HG03439 (cell line): ENCODE data around the gene NEK5.
A peak's percentile ranks its signal among the peaks of the same experiment; 100 is the strongest.
"Not testable (repeated sequence)": the region's sequence is repeated elsewhere in the genome, so short reads cannot be mapped to it uniquely, and the experiment has no call there.

ENCODE experiments used
- ATAC-seq: cut with Tn5 transposase; IDR thresholded peaks from one replicate; pipeline ENCODE4 v1.9.1; 2021; ENCODE audit warnings: mild to moderate bottlenecking, moderate library complexity; ENCODE audit not compliant: unreplicated experiment

NEK5 gene

DNA sequence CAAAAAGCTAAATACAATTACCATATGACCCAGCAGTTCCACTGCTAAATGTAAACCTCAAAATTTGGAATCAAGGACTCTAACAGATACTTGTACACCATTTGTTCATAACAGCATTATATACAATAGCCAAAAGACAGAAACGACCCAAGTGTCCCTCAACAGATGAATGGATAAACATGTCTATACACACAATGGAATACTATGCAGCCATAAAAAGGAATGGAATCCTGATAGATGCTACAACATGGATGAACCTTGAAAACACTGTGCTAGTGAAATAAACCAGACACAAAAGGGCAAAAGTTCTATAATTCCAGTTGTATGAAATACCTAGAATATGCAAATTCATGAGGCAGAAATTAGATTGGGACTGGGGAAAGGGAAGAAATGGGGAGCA lies 18.4 kb upstream of the NEK5 start:
- ATAC-seq, result no peak

DNA sequence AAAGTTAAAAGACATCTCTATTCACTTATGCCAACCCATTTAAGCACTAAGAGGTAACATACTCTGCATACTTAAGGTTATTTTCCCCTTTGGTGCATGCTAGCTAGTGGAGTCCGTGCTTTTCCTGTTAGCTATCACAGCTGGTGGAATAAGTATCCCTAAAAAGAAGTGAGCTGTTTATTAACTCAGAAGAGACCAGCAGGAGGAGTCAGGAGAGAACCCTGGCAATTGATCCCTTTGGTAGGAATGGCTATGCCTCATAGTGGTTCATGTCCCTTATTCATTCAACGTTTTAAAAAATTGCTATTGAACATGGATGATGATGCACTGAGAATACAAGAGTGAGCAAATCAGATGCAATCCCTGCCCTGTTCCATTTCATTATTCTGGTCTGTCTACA lies 12.4 kb upstream of the NEK5 start:
- ATAC-seq, result no peak

DNA sequence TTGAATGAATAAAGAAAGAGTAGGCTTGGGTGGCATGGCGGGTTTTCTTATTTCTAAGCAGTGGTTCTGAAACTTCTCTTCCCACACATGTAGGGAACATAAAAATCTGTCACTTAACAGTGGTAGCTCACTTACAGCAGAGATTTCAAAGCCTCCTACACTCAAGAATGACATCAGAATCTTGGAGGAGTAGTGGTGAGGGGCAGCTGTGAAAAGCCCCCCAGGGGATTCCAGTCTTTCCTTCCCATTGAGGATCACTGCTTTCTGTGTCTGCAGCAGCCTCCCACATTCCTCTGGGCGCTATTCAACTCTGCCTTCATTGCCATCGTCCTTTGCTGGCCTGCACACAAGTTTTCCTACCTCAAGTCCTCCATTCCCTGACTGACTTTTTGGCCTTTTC lies 8.6 kb upstream of the NEK5 start:
- ATAC-seq, result no peak

DNA sequence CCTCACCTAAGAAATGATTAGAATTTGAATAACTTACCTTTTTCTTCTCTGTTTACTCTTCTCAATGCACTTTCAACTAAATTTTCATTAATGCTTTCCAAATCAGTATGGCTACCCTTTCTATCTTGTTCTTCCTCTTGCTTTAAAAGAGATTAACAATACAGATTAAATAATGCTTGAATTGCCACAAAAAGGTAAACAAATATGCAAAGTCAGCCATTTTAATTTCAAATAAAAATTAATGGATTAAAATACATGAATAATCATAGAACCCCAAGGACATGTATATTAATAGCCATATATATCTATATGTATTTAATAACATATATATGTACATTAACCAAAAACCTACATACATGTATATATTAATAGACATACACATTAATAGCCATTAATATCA lies 7.9 kb upstream of the NEK5 start:
- ATAC-seq, result no peak

DNA sequence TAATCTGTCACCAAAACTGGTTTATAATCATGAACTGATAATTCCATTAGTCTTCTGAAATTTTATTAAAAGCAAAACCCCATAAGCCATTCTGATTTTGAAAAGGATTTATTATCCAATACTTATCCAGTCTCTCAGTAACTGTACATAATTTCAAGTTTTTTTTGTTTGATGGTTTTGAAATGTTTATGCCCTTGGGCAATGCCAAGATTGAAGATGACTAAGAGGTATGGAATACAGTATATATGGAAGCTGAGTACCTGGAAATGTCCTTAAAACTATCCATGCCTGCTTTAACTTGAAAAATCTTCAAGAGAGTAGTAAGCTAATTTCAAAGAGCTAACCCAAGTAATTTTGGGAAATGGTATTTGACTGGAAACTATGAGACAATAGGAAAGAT lies 1.8 kb upstream of the NEK5 start:
- ATAC-seq, result no peak

DNA sequence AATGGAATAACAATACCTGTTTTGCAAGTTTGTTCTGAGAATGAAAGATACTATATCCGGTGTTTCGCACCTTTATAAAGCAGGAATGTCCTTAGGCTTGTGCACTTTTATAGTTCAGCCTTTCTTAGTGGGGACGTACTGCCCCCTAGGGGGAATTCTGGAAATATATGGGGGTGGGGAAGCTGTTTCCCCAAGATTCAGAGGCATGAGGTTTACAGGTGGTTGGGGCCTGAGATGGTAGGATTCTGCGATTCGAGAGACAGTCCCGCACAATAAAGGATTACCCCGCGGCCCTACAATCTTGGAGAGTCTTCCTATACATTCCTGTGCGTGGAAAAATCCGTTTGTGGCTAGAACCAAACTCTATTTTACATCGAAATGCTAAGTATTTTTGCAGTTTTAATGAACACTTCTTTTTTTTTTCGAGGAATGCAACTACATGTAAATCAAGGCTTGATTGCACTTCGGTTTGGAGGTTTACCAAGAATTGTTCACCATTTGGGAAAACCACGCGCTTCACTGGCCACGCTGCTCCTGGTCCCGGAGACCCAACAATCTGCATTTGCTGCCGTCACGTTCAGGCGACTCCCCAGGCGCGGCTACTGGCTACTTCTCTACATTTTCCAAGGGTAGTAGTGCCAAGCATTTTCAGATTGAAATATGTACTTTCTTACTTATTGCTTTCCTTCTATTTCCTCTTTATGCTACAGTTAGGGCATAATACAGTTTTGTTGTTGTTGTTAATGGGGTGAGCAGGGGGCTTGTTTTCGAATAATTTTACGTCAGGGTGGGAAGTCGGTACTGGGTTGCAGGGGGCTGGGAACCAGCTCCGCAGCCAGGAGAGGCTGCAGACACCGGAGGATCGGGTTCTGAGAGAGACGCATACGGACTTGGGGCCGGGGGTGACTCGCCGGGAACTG lies 830 bp downstream of the NEK5 start:
- ATAC-seq, result peak; percentile 64

DNA sequence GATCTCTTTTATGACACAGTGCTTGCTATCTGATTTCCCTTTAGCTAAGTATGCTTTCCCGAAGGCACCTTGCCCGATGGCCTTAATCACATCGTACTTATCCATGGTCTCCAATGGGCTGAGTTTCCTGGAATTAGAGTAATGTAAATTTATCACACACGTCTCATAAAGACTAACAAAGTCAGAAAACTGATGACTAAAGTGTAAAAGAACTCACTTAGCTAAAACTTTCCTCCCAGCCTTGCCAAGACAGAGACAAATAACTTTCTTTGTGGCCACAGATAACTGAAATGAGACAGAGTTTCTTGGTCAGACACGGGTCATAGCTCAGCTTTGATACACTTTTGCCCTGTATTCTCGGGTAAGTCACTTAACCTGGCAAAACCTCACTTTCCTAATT lies 1.5 kb downstream of the NEK5 start:
- ATAC-seq, result peak; percentile 19

DNA sequence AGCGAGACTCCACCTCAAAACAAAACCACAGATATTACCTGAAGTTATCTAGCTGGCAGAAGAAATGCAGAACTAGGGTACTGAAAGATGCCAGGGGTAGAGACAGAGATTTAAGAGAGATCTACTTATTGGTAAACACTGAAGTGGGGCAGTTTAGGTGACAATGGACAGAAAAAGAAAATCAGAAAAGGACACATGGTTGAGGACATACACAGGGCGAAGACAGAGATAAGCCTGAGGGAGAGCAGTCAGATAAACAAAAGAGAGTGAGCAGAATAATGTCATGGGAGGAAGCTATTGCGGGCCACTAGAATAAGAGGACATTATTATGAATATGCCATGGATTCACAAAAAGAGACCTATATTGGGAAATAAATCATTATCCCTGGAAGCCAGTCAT lies 3.3 kb downstream of the NEK5 start:
- no peak for ATAC-seq

DNA sequence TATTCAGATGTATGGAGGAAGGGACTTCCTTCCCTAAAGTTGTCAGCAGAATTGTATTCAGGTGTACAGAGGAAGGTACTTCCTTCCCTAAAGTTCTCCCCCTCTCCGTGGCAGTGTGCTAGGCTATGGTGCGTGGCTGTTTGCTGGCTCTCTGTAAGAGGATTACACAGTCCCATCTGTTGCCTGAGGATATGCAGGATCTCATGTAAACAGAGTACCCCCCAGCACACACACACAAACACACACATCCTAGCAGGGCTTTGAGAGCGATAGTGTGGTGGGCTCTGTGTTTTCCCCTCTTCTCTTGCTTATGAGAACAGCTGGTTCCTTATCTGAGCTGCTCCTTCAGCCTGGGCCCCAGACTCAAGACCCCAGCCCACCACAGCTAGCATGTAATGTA lies 10.3 kb downstream of the NEK5 start:
- ATAC-seq, result no peak

DNA sequence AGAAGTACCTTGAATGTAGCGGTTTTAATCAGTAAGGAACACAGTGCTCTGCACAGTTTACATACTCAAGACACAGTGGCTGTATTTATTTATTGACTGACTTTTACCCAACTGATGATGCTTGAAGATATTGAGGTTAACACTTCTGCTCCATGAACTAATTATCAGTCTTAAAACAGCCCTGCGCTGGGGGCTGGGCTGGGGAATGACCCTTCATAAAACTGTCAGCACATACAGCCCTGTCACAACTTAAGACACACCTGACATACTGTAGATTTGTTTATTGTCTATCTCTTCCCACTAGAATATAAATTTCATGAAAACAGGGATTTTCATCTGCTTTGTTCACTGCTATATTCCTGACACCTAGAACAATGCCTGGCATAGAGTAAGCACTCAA lies 10.8 kb downstream of the NEK5 start:
- no peak for ATAC-seq

DNA sequence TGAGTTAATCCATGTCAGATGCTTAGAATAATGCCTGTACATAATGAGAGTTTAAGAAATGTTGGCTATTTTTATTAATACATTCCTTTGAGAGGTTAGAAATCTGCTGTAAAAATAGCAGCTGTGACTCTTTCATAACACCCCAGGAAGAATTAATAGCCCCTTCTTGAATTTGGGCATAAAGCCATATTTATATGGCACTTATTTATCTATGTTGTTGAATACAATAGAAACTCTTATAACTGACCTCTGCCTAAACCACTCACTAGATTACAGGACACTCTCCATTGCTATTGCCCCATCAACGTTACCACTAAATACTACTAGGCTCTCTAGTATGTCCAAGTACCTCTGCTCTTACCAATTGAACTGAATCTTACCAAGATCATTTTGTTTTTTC lies 16.3 kb downstream of the NEK5 start:
- ATAC-seq, result no peak

DNA sequence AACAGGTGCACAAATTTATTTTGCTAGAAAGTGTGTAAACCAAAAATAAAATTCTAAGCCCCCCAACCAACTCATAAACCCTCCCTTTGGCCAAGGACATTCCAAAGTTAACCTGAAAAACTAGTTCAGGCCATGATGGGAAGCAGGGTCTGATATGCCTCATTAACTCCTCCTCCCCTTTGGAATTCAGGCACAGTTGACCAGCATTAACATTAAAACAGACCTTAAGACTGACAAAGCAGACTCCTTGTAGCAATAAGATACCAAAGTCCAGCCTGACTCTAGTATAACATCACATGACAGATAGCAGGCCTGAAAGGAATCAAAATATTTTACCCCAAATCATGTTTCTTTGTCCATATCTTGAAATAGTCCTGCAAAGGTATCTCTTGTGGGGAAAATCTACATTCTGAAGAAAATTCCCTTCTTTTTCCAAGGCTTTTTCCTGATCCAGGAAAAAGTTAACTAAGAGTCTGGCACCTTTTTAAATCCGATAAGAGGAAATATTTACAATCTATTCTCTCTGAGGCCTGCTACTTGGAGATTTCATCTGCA lies 19.7 kb downstream of the NEK5 start:
- no peak for ATAC-seq

DNA sequence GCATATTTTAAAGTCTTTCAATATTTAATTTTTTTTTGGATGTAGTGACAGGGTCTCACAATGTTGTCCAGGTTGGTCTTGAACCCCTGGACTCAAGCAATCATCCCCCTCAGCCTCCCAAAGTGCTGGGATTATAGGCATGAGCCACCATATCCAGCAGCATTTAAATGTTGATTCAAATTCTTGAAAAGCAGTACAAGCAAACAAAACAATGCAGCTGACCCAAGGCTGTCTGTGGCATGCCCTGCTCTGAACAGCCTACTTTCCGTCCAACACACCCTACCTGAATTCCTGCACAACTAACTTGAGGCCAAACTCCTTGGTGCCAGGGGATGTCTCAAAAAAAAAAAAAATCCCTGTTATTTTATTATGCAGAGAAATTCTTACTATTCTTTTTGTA lies 23.0 kb downstream of the NEK5 start:
- ATAC-seq, result no peak

DNA sequence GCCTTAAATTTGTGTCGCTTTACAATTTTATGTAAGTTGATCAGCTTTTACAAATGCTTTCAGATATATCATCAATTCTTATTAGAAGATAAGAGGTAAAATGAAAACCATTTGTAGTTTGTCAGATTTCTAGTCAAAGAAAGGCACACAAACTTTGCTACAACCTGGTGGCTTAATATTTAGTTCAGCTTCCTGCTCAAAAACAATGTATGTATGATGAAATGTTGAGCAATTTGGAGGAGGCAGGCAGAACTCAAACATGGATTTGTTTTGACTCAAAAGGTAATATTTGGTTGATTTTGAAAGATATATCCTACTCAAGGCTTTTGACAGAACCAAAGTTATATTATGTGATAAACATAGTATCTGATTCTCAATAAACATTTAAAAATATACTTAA lies 24.2 kb downstream of the NEK5 start:
- ATAC-seq, result no peak

DNA sequence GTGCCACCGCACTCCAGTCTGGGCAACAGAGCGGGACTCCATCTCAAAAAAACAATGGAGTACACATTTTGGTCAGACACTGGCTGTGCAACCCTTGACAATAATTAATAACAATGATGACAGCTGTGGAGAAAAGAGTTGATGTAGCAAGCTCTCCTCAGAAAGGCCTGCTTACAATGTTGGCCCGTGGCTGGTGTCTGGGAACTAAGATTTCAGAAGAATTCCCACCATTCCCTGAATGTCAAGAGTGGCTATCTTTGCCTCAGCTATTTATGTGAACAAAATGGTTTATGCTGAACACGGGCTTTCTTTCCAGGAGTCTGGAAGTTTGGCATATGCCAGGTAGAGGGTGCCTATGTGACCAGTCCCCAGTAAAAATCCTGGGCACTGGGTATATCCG lies 25.5 kb downstream of the NEK5 start:
- ATAC-seq, result no peak

DNA sequence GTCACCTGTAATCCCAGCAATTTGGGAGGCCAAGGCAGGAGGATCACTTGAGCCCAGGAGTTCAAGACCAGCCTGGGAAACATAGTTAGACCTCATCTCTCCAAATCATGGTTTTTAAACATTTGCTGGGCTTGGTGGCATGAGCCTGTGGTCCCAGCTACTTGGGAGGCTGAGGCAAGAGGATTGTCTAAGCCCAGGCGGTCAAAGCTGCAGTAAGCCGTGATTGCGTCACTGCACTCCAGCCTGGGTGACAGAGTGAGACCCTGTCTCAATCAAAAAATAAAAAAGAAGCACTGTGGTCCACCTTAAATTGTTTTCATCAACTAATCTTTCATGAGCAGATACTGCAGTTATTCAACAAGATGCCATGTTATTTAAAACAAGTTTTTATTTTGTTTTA lies 26.4 kb downstream of the NEK5 start:
- not testable (repeated sequence) for ATAC-seq

DNA sequence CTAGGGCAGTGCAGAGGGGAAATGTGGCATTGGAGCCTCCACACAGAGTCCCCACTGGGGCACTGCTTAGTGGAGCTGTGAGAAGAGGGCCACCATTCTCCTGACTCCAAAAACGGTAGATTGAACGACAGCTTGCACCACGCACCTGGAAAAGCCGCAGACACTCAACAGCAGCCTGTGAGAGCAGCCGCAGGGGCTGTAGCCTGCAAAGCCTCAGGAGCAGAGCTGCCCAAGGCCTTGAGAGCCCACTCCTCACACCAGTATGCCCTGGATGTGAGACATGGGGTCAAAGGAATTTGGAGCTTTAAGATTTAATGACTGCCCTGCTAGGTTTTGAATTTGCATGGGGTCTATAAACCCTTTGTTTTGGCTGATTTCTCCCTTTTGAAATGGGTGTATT lies 31.7 kb downstream of the NEK5 start:
- no peak for ATAC-seq

DNA sequence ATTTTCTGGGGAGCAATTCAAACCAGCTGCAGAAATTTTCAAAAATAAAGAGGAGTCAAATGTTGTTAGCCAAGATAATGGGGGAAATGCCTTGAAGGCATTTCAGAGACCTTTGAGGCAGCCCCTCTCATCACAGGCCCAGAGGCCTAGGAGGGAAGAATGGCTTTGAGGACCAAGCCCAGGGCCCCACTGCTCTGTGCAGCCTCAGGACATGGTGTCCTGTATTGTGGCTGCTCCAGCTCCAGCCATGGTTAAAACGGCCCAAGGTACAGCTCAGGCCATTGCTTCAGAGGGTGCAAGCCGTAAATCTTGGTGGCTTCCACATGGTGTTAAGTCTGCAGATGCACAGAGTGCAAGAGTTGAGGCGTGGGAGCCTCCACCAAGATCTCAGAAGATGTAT lies 32.1 kb downstream of the NEK5 start:
- no peak for ATAC-seq

DNA sequence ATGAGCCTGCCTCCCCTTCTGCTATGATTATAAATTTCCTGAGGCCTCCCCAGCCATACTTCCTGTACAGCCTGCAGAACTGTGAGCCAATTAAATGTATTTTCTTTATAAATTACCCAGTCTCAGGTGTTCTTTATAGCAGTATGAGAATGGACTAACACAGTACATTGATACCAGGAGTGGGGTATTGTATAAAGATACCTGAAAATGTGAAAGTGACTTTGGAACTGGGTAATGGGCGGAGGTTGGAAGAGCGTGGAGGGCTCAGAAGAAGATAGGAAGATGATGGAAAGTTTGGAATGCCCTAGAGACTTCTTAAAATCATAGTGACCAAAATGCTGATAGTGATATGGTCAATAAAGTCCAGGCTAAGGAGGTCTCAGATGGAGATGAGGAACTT lies 32.8 kb downstream of the NEK5 start:
- ATAC-seq, result no peak

DNA sequence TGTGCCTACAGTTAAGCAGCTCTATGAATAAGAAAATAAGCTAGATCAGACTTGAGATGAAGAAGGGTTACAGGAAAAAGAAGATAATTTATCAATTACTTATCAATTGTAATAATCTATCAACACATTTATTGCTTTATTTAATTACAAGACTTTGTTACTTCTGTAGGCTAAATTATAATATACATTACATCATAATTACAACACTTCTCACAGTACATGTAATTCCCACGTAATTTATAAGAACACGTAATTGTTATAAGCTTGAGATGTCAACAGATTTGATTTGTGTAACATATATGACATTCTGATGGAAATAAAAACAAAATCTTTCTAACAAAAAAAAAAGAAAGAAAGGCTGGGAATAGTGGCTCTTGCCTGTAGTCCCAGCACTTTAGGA lies 36.8 kb downstream of the NEK5 start:
- ATAC-seq, result no peak

DNA sequence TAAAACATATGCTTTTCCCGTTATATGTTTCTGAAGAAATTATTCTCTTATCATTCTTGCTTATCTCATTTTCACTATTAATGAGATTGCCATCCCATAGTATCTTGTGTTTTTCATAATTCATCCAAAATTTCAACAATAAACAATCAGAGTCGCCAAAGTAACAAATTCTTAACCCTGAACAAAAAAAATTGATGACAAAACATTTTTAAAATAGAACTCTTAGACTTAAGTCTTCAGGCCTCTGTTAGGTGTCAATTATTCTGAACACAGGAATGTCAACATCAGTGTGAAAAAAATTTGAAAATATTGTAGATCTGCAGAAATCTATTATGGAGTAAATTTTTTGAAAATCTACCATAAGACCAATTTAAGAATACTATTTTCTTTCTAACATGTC lies 37.4 kb downstream of the NEK5 start:
- no peak for ATAC-seq

DNA sequence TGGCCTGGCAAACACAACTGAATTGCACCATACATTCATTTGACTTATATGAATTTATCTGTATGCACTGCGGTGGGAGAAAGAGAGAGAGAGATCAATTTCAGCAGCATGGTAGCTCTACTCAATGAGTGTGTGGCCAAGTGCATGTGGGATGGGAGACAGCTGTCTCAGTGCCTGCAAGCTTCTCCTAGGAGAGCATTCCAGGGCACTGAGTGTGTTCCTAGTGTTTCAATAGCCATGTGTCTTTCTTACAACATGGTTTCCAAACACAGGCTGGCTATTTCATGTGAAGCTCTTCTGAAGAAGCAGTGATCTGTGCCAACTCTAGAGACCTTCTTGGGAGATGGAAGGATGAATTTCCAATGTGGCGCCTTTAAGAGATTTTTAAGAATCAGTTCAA lies 43.5 kb downstream of the NEK5 start:
- no peak for ATAC-seq

DNA sequence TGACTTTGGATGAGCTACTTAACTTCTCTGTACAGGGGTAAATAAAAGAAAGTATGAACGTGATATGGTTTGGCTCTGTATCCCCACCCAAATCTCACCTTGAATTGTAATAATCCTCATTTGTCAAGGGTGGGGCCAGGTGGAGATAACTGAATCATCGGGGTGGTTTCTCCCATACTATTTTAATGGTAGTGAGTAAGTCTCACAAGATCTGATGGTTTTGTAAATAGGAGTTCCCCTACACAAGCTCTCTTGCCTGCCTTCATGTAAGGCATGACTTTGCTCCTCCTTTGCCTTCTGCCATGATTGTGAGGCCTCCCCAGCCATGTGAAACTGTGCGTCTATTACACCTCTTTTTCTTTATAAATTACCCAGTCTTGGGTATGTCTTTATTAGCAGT lies 43.9 kb downstream of the NEK5 start:
- not testable (repeated sequence) for ATAC-seq
